GM21447 (cell line): ENCODE measurements around the gene DHX34.
"Not testable (repeated sequence)": the region's sequence is repeated elsewhere in the genome, so short reads cannot be mapped to it uniquely, and the experiment has no call there.

Source experiments
- ATAC-seq: cut with Tn5 transposase; IDR thresholded peaks from one replicate; pipeline ENCODE4 v1.9.1; 2021; ENCODE audit not compliant: unreplicated experiment

DHX34 gene

GRCh38 chr19:47323872-47324271 lies 25.2 kb upstream of the DHX34 start:
- ATAC-seq, result no peak

DNA sequence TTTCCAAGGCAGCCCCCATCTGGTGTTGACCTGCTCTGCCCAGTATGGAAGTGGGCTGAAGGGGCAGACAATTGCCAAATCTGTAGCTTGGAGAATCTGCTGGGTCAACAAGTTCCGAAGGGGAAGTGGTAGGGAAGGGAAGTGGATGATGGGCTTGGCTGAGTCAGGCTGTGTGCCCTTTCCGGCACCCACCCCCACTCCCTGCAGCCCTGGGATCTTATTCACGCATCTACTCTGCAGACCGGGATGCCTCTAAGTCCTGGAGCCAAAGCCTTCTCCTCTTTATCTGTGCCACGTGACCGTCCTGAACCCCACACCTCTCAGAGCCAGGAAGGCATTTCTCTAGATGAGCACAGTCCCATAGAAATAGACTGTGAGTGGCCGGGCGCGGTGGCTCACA lies 24.6 kb upstream of the DHX34 start:
- ATAC-seq, result no peak

DNA sequence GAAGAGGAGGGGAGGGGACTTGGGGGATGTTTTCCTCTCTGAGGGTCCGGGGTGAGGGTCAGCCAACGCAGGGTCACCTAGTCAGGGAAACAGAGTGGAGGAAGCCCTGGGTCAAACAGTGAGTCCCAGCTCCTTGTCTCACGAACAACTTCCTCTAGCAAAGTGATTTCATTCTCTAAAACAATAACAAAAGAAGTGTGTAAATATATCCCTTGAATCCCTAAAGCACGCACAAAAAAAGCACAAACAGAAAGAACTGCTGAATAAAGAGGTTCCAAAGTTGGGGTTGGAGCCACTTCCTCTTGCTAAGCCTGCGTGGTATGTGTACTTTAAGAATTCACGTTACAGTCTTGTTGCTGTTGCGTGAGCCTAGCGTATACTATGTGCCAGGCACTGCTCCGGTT lies 18.6 kb upstream of the DHX34 start:
- no peak for ATAC-seq

GRCh38 chr19:47331490-47331889 lies 17.6 kb upstream of the DHX34 start:
- ATAC-seq, result no peak

DNA sequence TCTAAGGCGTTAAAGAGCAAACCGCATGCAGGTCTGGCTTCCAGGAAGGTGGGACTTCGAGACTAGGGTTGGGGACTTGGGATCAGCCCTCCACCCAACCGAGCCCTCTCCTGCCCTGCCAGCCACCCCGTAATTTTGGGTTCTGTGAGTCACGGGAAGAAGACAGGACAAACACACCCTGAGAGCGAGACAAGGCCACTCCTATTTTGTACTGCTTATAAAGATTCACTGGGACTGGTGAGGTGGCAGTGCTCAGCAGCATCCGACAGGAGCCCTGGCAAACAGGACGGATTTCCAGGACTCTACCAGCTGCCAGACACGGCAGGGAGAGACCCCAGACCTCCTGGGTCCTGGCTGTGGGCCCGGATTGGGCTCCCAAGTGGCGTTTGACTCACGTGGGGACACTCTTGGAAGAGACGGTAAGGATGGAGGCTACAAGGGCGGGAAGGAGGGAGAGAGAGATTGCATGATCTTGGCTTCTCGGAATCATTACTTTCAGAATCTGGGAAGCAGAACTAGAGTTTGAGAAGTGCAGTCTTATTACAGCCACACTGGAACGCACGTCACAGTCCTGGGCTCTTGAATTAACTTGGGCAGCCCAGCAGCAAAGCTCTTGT lies 17.1 kb upstream of the DHX34 start, which contains the start of gene C5AR2:
TSS of gene C5AR2 (plus strand) at position 245 of the 617 bp plus-strand sequence. CDS start 8,625 bp downstream, outside the sequence.
- no peak for ATAC-seq

GRCh38 chr19:47336765-47337718 lies 12.1 kb upstream of the DHX34 start:
- ATAC-seq, result not testable (repeated sequence)

DNA sequence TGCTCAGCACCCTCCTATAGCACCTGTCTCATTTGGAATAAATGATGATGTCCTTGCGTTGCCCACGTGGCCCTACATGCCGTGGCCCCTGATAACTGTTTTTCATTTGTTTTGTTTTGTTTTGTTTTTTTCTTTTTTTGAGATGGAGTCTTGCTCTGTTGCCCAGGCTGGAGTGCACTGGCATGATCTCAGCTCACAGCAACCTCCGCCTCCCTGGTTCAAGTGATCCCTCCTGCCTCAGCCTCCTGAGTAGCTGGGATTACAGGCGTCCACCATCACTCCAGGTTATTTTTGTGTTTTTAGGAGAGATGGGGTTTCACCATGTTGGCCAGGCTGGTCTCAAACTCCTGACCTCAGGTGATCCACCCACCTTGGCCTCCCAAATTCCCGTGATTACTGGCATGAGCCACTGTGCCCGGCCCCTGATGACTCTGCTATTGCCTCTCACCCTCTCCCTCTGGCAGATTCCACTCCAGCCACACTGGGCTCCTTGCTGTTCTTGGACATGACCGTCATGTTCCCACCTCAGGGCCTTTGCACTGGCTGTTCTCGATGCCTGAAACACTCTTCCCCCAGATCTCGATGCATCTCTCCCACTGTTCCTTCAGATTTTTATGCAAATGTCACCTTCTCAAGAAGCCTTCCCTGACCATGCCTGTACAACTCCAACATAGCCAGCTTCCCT lies 9.8 kb upstream of the DHX34 start:
- no peak for ATAC-seq

GRCh38 chr19:47340477-47341208 lies 8.5 kb upstream of the DHX34 start:
- ATAC-seq, result no peak

- ATAC-seq, result no peak
Measured at GRCh38 chr19:47341734-47342133, 7.4 kb upstream of the DHX34 start.

DNA sequence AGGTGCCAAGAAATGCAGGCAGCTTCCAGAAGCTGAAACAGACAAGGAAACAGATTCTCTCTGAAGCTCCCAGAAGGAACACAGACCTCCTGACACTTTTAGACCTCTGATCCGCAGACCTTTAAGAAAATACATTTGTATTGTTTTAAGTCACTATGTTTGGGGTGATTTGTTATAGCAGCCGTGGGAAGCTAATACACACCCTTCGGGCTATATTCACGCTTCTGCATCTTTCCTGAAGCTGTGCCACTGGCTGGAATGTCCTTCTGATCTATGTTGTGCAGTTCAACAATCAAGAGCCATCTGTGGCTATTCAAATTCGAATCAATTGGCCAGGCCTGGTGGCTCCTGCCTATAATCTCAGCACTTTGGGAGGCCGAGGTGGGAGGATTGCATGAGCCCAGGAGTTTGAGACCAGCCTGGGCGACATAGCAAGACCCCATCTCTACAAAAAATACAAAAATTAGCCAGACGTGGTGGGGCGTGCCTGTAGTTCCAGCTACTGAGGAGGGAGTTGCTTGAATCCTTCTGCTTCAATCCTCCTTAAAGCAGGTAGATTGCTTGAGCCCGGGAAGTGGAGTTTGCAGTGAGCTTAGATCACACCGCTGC lies 5.8 kb upstream of the DHX34 start:
- no peak for ATAC-seq

GRCh38 chr19:47344425-47344824 lies 4.7 kb upstream of the DHX34 start:
- no peak for ATAC-seq

DNA sequence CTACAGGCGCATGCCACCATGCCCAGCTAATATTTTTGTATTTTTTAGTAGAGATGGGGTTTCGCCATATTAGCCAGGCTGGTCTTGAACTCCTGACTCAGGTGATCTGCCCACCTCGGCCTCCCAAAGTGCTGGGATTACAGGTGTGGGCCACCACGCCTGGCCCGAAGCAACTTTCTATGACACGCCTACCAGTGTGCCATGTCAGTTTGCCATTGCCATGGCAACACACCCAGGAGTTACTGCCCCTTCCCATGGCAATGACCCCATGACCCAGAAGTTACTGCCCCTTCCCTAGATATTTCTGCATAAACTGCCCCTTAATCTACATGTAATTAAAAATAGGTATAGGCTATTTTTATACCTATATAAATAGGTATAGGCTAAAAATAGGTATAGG lies 3.1 kb upstream of the DHX34 start:
- not testable (repeated sequence) for ATAC-seq

- ATAC-seq, result no peak
Measured at GRCh38 chr19:47350630-47351029, 1.5 kb downstream of the DHX34 start.

DNA sequence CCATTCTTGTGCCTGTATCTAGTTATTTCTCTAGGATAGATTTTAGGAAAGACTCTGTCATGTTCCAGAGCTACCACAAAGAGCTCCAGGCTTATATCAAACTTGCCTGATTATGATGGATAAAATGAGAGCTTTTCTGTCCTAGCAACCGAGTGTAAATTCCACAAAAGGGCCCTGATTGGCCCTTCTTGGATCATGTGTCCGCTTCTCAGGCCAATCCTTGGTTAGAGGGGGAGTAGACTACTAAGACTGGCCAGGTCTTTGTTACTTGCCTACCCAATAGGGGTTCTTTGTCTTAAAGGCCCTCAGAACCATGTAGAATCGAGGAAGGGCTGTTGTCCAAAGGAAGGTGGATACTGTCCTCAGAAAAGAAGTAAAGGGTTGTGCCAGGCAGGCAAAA lies 2.4 kb downstream of the DHX34 start:
- ATAC-seq, result no peak

- ATAC-seq, result no peak
Measured at GRCh38 chr19:47352095-47352494, 3.0 kb downstream of the DHX34 start.

- no peak for ATAC-seq
Measured at GRCh38 chr19:47353307-47353712, 4.2 kb downstream of the DHX34 start.

- no peak for ATAC-seq
Measured at GRCh38 chr19:47356900-47357299, 7.8 kb downstream of the DHX34 start.

DNA sequence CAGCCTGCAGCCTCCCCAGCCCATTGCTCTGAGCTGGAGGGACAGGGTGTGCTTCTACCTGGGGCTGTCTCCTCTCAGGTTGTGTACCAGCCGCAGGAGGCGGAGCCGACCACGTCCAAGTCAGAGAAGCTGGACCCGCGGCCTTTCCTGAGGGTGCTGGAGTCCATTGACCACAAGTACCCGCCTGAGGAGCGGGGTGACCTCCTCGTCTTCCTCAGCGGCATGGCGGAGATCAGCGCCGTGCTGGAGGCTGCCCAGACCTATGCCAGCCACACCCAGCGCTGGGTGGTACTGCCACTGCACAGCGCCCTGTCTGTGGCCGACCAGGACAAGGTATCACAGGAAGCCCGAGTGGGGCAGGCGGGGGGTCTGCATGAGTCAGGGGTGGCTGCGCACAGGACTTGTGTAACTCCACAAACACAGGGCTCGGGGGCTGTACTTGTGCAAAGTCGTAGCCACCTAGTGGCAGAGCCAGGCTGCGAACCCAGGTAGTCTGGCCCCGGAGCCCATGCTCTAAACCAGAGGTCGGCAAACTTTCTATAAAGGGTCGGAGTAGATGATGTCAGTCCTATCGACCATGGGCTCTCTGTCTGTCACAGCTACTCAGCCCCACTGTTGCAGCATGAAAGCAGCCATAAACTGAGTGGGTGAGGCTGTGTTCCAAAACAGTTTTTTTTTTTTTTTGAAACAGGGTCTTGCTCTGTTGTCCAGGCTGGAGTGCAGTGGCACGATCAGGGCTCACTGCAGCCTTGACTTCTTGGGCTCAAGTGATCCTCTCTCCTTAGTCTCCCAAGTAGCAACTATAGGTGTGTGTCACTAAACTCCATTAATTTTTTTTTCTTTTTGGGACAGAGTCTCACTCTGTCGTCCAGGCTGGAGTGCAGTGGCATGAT lies 8.9 kb downstream of the DHX34 start:
- no peak for ATAC-seq

- no peak for ATAC-seq
Measured at GRCh38 chr19:47358936-47359335, 9.8 kb downstream of the DHX34 start.

DNA sequence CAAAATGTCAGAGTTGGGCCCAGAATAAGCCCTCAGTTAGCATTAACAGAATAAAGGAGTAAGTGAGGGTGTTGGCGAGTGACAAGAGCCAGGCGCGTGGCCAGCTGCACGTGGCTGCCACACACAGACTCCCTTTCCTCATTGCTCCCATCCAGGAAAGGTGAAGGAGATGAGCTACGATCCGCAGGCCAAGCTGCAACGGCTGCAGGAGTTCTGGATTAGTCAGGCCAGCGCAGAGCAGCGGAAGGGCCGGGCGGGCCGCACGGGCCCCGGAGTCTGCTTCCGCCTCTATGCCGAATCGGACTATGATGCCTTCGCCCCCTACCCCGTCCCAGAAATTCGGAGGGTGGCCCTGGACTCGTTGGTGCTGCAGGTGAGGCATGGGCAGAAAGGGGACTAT lies 13.2 kb downstream of the DHX34 start:
- no peak for ATAC-seq
